ENCODE measurements around the gene SIK3. TPM values are rescaled to one million over a fixed set of nuclear protein-coding genes. Genes with fewer than 3 reads are reported as not detected.

Gene SIK3
- total and polyA plus RNA-seq, 2 experiments from 2014 or later, result 6.1 to 33.9 TPM

DNA sequence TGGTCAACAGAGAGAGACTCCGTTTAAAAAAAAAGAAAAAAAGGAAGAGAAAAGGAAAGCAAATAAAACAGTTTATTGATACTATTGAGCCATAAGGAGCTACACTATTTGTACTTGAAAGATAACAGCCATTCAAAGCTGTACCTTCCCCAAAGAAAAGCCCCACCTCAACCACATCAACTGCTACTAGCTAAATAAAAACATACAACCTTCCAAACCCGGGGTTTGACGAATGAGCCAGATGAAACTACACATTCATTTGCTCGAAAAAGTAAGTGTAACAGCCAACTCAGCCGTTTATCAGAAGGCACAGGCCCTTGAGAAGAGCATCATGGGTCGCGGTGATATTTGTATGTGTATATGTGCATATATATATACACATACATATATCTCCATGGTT is 78.4 kb downstream of the SIK3 start:
- peaks cover 5% of the 10 kb centered on the region; the same call in 2 of the 3 replicates for H3K4me1 Mint-ChIP-seq
- H3K4me1 ChIP-seq (ENCODE audit: insufficient read depth), result no peaks in the 10 kb centered on the region
- no peak overlapping the region for H2AFZ ChIP-seq

More for the DNA sequence above, 78.4 kb downstream of the SIK3 start:
- Histone ChIP-seq H3K4me2 (no peak overlapping the region), H3K27me3 (ENCODE audit: insufficient read depth) (no peaks in the 10 kb centered on the region), H3K79me2 (replicated peaks; ENCODE audit: insufficient read depth) (peaks cover 78% of the 10 kb centered on the region), H3K9me2 (ENCODE audit: insufficient read depth) (no peaks in the 10 kb centered on the region), H3K4me3 (no peak overlapping the region), H4K20me1 (replicated peaks; ENCODE audit: insufficient read depth) (peaks cover 18% of the 10 kb centered on the region), H3K27ac (ENCODE audit: low read depth) (no peak overlapping the region), H3K36me3 (ENCODE audit: insufficient read depth) (no peaks in the 10 kb centered on the region), H3F3A (replicated peaks; ENCODE audit: low read depth) (no peaks in the 10 kb centered on the region)
- ATAC-seq, result no peak
- DNase-seq (ENCODE audit: low spot score), result no peak
- H3K27me3 Mint-ChIP-seq (ENCODE audit: insufficient read depth, low read depth, poor library complexity), result no peaks in the 10 kb centered on the region
- H3K36me3 Mint-ChIP-seq (ENCODE audit: low read depth), result no peaks in the 10 kb centered on the region
- no peaks in the 10 kb centered on the region for H3K9me3 Mint-ChIP-seq
- TF ChIP-seq JUNB (IDR thresholded peaks at IDR 0.05; ENCODE audit: unreplicated experiment), result no peak
- TF ChIP-seq EZH2 (IDR thresholded peaks at IDR 0.05; ENCODE audit: low read depth, unreplicated experiment), result no peak
- no peak for TF ChIP-seq EZH2phosphoT487 (IDR thresholded peaks at IDR 0.05; ENCODE audit: unreplicated experiment)
- no peak for TF ChIP-seq ZNF331 (CRISPR knock-in tag; IDR thresholded peaks at IDR 0.05; ENCODE audit: low read depth)
- TF ChIP-seq POLR2AphosphoS5 (IDR thresholded peaks at IDR 0.05; ENCODE audit: low read depth), result no peak
- TF ChIP-seq CREB1 (CRISPR knock-in tag; IDR thresholded peaks at IDR 0.05; ENCODE audit: low read depth), result no peak
- TF ChIP-seq, protein P1, sequence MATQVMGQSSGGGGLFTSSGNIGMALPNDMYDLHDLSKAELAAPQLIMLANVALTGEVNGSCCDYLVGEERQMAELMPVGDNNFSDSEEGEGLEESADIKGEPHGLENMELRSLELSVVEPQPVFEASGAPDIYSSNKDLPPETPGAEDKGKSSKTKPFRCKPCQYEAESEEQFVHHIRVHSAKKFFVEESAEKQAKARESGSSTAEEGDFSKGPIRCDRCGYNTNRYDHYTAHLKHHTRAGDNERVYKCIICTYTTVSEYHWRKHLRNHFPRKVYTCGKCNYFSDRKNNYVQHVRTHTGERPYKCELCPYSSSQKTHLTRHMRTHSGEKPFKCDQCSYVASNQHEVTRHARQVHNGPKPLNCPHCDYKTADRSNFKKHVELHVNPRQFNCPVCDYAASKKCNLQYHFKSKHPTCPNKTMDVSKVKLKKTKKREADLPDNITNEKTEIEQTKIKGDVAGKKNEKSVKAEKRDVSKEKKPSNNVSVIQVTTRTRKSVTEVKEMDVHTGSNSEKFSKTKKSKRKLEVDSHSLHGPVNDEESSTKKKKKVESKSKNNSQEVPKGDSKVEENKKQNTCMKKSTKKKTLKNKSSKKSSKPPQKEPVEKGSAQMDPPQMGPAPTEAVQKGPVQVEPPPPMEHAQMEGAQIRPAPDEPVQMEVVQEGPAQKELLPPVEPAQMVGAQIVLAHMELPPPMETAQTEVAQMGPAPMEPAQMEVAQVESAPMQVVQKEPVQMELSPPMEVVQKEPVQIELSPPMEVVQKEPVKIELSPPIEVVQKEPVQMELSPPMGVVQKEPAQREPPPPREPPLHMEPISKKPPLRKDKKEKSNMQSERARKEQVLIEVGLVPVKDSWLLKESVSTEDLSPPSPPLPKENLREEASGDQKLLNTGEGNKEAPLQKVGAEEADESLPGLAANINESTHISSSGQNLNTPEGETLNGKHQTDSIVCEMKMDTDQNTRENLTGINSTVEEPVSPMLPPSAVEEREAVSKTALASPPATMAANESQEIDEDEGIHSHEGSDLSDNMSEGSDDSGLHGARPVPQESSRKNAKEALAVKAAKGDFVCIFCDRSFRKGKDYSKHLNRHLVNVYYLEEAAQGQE (IDR thresholded peaks at IDR 0.05; ENCODE audit: unreplicated experiment), result no peak
- no peak for TF ChIP-seq ETS1 (IDR thresholded peaks at IDR 0.05)
- TF ChIP-seq ZNF114 (CRISPR knock-in tag; IDR thresholded peaks at IDR 0.05), result no peak
- TF ChIP-seq, protein P2, sequence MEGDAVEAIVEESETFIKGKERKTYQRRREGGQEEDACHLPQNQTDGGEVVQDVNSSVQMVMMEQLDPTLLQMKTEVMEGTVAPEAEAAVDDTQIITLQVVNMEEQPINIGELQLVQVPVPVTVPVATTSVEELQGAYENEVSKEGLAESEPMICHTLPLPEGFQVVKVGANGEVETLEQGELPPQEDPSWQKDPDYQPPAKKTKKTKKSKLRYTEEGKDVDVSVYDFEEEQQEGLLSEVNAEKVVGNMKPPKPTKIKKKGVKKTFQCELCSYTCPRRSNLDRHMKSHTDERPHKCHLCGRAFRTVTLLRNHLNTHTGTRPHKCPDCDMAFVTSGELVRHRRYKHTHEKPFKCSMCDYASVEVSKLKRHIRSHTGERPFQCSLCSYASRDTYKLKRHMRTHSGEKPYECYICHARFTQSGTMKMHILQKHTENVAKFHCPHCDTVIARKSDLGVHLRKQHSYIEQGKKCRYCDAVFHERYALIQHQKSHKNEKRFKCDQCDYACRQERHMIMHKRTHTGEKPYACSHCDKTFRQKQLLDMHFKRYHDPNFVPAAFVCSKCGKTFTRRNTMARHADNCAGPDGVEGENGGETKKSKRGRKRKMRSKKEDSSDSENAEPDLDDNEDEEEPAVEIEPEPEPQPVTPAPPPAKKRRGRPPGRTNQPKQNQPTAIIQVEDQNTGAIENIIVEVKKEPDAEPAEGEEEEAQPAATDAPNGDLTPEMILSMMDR (conservative IDR thresholded peaks at IDR 0.05; ENCODE audit: low read depth in 2 of 2), result no peak
- TF ChIP-seq, protein P3, sequence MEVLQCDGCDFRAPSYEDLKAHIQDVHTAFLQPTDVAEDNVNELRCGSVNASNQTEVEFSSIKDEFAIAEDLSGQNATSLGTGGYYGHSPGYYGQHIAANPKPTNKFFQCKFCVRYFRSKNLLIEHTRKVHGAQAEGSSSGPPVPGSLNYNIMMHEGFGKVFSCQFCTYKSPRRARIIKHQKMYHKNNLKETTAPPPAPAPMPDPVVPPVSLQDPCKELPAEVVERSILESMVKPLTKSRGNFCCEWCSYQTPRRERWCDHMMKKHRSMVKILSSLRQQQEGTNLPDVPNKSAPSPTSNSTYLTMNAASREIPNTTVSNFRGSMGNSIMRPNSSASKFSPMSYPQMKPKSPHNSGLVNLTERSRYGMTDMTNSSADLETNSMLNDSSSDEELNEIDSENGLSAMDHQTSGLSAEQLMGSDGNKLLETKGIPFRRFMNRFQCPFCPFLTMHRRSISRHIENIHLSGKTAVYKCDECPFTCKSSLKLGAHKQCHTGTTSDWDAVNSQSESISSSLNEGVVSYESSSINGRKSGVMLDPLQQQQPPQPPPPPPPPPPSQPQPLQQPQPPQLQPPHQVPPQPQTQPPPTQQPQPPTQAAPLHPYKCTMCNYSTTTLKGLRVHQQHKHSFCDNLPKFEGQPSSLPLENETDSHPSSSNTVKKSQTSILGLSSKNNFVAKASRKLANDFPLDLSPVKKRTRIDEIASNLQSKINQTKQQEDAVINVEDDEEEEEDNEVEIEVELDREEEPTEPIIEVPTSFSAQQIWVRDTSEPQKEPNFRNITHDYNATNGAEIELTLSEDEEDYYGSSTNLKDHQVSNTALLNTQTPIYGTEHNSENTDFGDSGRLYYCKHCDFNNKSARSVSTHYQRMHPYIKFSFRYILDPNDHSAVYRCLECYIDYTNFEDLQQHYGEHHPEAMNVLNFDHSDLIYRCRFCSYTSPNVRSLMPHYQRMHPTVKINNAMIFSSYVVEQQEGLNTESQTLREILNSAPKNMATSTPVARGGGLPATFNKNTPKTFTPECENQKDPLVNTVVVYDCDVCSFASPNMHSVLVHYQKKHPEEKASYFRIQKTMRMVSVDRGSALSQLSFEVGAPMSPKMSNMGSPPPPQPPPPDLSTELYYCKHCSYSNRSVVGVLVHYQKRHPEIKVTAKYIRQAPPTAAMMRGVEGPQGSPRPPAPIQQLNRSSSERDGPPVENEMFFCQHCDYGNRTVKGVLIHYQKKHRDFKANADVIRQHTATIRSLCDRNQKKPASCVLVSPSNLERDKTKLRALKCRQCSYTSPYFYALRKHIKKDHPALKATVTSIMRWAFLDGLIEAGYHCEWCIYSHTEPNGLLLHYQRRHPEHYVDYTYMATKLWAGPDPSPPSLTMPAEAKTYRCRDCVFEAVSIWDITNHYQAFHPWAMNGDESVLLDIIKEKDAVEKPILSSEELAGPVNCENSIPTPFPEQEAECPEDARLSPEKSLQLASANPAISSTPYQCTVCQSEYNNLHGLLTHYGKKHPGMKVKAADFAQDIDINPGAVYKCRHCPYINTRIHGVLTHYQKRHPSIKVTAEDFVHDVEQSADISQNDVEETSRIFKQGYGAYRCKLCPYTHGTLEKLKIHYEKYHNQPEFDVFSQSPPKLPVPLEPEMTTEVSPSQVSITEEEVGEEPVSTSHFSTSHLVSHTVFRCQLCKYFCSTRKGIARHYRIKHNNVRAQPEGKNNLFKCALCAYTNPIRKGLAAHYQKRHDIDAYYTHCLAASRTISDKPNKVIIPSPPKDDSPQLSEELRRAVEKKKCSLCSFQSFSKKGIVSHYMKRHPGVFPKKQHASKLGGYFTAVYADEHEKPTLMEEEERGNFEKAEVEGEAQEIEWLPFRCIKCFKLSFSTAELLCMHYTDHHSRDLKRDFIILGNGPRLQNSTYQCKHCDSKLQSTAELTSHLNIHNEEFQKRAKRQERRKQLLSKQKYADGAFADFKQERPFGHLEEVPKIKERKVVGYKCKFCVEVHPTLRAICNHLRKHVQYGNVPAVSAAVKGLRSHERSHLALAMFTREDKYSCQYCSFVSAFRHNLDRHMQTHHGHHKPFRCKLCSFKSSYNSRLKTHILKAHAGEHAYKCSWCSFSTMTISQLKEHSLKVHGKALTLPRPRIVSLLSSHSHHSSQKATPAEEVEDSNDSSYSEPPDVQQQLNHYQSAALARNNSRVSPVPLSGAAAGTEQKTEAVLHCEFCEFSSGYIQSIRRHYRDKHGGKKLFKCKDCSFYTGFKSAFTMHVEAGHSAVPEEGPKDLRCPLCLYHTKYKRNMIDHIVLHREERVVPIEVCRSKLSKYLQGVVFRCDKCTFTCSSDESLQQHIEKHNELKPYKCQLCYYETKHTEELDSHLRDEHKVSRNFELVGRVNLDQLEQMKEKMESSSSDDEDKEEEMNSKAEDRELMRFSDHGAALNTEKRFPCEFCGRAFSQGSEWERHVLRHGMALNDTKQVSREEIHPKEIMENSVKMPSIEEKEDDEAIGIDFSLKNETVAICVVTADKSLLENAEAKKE (CRISPR knock-in tag; IDR thresholded peaks at IDR 0.05), result no peak
- TF ChIP-seq STAT1 (IDR thresholded peaks at IDR 0.05; ENCODE audit: unreplicated experiment), result no peak
- no peak for TF ChIP-seq NANOG (IDR thresholded peaks at IDR 0.05; ENCODE audit: borderline replicate concordance)
- H3K27ac Mint-ChIP-seq, result no peak overlapping the region
- H3K4me3 Mint-ChIP-seq, result no peak overlapping the region

Data from GM23338 (cell line).